Peyer's patch (tissue), 4 donors: ENCODE measurements around the gene KPNA6.

ENCODE experiments used
- POLR2A ChIP-seq, 2 donors: fragments of 450-650 bp; IDR thresholded peaks; one replicate each; pipeline ENCODE4 v1.5.1; 2017; ENCODE audit warnings: antibody characterized with exemption in 2 of 2, mild to moderate bottlenecking in 2 of 2, moderate library complexity in 2 of 2
- TF ChIP-seq, protein P1 (sequence below), 6 experiments: fragments of 450-650 bp in 4 of 6; fragments of 200-600 bp in 2 of 6; sonication (generic) in 1 of 6; IDR thresholded peaks; one replicate each; pipeline ENCODE4 v1.5.1; 2017 to 2019; ENCODE audit warnings: antibody characterized with exemption in 6 of 6, mild to moderate bottlenecking in 3 of 6, moderate library complexity in 1 of 6

DNA sequence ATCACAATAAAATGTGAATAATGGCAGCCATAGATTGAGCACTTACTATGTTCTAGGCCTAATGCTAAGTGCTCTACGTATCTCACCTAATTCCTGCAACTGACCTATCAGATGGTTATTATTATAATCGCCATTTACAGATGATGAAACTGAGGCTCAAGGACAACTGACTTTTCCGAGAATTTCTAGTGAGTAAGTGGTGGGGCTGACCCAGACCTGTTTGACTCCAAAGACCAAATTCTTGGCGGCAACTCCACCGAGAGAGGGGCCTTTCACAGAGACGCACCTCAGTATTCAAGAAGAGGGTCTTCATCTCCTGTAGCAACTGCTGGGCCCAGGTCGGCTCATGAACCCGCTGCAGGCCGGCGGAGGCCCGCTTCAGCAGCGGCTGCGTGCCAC is 113.7 kb downstream of the KPNA6 start:
- TF ChIP-seq, protein P1, sequence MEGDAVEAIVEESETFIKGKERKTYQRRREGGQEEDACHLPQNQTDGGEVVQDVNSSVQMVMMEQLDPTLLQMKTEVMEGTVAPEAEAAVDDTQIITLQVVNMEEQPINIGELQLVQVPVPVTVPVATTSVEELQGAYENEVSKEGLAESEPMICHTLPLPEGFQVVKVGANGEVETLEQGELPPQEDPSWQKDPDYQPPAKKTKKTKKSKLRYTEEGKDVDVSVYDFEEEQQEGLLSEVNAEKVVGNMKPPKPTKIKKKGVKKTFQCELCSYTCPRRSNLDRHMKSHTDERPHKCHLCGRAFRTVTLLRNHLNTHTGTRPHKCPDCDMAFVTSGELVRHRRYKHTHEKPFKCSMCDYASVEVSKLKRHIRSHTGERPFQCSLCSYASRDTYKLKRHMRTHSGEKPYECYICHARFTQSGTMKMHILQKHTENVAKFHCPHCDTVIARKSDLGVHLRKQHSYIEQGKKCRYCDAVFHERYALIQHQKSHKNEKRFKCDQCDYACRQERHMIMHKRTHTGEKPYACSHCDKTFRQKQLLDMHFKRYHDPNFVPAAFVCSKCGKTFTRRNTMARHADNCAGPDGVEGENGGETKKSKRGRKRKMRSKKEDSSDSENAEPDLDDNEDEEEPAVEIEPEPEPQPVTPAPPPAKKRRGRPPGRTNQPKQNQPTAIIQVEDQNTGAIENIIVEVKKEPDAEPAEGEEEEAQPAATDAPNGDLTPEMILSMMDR (IDR thresholded peaks at IDR 0.05): no peak
- no peak for TF ChIP-seq POLR2A (IDR thresholded peaks at IDR 0.05)
